ENCODE results near the gene CDK15.
"Not testable (repeated sequence)": the region's sequence is repeated elsewhere in the genome, so short reads cannot be mapped to it uniquely, and the experiment has no call there.

CDK15 gene

GRCh38 chr2:201806442-201807170 is at the start of gene CDK15:
CDK15 (plus strand) TSS chr2:201806537; CDS start chr2:201806665, 128 bp downstream.
- no peak for DNase-seq

DNA sequence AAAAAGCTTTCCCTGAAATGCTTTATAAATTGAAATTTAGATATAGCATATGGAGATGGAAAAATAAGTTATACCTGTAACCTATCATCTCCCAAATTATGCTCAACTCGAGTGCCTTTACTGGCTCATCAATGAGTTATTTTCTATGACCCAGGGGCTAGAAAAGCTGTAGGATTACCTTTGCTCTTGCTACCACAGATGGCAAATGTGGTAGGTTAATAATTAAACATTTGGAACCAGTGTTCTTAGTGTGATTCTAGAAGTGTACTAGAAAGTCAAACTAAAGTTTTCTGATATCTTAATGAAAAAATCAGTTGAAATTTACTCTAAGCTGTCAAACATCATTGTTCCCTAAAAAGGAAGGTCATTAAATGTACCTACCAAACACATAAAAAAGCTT is 48.1 kb upstream of the CDK15 start:
- DNase-seq = no peak

GRCh38 chr2:201758873-201759272 is 47.5 kb upstream of the CDK15 start:
- no peak for DNase-seq

- DNase-seq = no peak
These were observed 46.8 kb upstream of the CDK15 start for GRCh38 chr2:201759567-201759966.

DNA sequence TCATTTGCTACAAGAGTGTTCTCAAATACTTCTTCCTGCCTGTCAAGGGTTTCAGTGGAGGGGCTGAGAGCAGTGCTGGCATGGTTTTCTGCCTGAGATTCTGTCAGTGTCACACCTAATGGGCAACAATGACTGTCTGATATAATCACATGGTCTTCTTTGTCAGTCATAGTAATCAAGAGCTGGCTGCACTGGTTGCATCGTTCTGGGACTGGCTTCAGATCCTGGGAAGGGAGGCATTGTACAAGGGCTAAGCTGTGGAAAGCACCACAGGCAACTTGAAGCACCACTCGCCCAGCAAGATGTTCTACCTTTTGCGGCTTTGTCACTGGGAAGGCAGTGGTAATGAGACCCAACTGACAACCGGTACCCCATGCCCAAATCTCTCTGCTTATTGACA is 45.2 kb upstream of the CDK15 start:
- no peak for DNase-seq

DNA sequence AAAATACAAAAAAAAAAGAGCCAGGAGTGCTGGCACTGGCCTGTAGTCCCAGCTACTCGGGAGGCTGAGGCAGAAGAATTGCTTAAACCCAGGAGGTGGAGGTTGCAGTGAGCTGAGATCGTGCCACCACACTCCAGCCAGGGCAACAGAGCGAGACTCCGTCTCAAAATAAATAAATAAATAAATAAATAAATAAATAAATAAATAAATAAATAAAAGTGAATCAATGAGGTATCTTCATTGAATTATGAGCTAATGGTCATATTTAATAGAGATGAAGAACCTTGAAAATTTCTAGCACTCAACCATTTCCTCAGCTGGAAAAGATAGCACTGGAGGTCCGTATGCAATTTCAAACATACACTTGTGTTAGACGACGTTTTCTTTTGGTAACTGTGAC is 41.9 kb upstream of the CDK15 start:
- DNase-seq = not testable (repeated sequence)

DNA sequence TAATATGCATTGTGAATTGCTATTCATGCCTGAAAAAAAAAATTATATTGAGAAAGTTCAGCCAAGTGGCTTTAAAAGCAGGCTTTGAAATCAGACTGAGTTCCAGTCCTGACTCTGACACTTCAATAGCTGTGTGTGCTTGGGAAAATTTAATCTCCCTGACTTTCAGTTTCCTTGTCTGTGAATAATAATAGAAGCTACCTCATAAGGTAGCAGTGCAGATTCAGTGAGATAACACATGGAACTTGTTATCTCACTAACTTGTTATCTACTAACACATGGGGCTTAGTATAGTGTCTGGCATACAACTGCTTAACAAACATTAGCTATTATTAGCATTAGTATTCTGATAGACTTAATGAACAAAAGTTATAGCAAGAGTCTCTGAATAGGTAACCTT is 40.5 kb upstream of the CDK15 start:
- no peak for DNase-seq

DNA sequence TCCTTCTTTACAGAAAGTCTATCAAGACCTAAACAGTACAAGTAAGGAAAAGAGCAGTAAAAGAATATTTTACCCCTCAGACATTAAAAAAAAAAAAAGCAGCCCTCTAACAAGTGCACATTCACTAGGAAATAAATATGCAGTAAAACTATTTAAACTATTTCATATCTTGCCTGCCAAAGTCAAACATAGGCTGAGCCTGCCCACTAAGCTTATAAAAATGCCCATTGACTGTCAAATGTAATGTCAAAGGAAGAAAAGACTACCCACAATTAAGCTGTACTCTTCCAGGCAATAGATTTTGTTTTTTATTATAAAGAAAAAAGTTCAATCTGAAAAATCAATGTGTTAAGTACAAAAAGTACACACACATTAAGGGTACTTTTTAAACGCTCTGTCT is 37.4 kb upstream of the CDK15 start:
- no peak for DNase-seq

- DNase-seq = no peak
These were observed 36.5 kb upstream of the CDK15 start for GRCh38 chr2:201769666-201770373.

GRCh38 chr2:201773990-201774389 is 32.3 kb upstream of the CDK15 start:
- DNase-seq = no peak

DNA sequence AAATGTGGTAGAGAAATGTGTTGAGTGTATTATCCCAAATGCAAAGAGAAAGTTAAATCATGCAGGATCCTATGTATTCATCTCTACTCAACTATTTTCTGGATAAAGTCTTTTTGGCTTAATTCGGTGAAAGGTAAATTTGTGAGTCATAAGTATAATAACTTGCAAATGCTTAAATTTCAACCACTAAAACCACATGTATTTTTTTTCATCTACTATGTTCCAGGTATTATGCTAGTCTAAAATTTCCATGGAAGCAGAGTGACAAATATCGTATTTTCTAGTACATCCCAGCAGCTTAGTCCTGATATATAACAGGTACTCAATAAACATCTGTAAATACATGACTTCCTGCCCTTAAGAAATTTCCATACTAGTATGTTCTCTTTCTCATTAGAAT is 31.8 kb upstream of the CDK15 start:
- no peak for DNase-seq

DNA sequence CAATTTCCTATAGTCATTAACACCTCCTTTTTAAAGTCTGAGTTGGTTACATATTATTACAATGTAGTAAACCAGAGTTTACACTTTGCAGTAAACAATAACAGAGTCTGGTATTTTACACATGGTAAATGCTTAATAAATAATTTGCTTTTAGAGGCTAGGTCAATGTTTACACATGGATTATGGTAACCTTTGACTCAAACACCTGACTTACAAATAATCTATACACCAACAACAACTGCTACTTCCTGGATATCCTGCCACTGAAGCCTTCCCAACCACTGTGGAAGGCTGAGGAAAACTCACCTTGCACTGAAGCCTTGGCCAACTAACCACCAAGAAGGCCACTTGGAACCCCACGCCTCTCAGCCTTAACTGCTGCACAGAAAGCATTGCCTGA is 31.0 kb upstream of the CDK15 start:
- DNase-seq = no peak

GRCh38 chr2:201777043-201777442 is 29.3 kb upstream of the CDK15 start:
- no peak for DNase-seq

GRCh38 chr2:201777869-201778268 is 28.5 kb upstream of the CDK15 start:
- DNase-seq = no peak

DNA sequence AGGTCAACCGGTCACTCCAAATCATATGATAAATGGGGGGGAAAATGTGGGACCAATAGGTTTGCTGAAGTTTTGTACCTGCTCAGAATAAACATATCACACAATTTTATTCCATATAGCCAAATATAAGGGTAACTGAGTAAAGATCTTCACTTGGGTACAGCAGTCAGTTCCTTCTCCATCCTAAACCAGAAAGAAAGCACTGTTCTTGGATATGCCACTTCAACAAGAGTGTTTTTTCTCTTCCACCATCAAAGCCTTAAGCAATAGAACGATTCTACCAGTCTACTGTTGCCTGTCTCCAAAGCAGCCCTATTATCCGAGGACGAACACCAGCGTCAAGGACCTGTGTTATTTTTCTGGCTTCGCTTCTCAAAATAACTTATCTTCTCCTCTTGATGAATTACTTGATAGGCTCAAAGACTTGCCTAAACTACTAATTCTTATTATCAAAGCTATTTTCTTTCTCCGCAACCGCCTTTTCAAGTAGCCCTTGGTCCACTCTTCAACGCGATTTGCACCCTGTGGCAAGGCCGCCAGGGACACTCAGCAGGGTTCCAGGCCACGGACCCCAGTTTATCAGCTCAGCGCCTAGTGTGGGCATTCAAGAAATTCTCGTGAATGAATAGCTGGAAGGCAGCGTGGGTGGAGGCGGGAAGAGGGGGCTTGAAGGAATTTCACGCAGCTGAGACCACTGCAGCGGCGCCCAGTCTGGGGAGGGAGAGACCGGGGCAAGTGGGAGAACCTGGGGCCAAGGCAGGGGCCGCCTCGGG is 26.2 kb upstream of the CDK15 start:
- DNase-seq = peak in 11 of 51 donors; percentile 2 to 61 (median 34)

DNA sequence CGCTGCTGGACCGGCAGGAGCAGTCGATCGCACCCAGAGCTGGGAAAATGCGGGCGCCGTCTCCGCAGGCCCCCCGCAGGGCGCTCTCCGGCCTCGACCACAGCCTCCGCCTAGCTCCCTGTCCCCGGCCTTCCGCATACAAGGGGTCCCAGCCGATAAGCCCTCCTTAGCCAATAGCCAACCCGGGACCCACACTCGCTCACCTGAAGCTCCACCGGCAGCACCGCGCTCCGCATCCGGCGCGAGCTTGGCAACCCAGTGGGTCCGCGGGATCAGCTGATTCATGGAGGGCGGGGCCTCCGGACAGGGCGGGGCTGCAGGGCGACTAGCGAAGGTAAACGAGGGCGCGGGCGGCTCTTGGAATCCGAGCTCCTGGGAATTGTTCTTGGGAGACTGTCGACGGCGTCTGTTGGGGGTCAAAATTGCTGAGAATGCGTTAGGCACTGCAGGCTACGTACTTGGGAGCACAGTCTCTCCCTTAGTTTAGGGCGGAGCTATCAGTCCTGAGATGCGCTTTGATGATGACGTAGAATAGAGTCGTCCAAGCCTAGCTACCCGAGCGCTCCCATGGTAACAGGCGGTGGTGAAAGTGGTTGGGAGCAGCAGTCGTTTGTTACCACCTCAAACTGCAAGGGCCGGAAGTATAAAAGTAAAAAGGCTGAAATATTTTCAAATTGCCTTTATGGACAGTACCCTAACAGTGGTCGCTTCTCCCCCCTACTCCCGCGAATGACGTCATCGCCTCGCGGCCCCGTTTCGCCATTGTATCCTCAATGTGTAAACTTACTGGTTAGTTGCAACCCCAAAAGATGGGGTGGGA is 25.5 kb upstream of the CDK15 start, which contains the start of gene ALS2:
TSS of gene ALS2 (minus strand) at position 260 of the 820 bp plus-strand sequence. CDS start 12,048 bp downstream, outside the sequence.
- DNase-seq = peak; percentile 45 to 98 (median 90)

DNA sequence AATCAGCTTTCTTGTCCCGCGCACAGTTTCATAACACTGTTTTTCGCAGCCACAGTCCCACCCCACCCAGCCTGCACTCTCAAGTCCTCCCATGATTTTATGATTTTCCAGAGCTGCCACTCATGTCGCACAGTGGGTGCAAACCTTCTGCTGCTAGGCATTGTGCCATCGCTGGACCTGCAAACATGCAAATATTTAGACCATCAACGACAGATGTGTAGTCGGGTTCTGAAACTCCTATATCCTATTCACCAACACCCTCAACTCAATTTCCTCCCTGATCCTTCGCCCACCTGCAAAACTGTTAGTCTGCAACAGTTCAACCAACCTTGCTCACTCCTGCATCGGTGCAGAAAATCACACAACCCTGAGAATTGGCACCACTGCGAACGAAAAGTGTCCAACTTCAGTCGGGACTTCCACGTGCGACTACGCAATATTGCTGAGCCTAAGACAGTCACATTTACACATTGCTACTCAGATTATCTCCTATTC is 24.7 kb upstream of the CDK15 start:
- DNase-seq = peak in 20 of 51 donors; percentile 8 to 83 (median 22)

GRCh38 chr2:201784563-201784962 is 21.8 kb upstream of the CDK15 start:
- DNase-seq = no peak

- no peak for DNase-seq
These were observed 21.2 kb upstream of the CDK15 start for GRCh38 chr2:201785135-201785534.

DNA sequence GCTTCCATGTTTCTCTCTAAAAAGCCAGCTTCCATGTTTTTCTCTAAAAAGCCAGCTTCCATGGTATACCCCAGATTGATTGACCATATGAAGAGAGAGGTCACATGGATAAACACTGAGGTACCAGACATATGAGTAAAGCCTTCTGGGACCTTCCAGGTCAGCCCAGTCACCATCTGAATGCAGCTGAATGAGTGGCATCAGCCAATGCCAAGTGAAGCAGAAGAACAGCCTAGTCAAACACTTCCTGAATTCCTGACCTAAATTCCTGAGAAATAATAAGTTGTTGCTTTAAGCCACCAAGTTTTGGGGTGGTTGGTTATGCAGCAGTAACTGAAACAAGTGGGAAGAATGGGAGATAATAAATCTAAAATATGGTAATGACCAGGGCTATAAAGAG is 19.9 kb upstream of the CDK15 start:
- DNase-seq = no peak

- DNase-seq = no peak
These were observed 18.0 kb upstream of the CDK15 start for GRCh38 chr2:201788371-201788770.

Data from hypothalamus (tissue), 51 donors.